ENCODE results near the gene DHRS9. TPM values are rescaled to one million over a fixed set of nuclear protein-coding genes. Genes with fewer than 3 reads are reported as not detected.

DHRS9 gene
- total and polyA plus RNA-seq, 9 of the 15 experiments (the other 6 are each of a cell fraction or from before 2014, with no cell fraction given) = 0.27 to 1.7 (median 0.69) TPM

- no peak overlapping the region for H3K4me3 ChIP-seq
- H2AFZ ChIP-seq (ENCODE audit: low read depth, low read length) = peak overlapping the region; percentile 92
- intact Hi-C loops (cut with micrococcal nuclease) = loop anchor here (1.0 to 10.0 kb wide), 7 partner anchors 32 to 415 kb away; partner anchors contain the start of gene ABCB11
- in situ Hi-C loops (cut with MboI) = loop anchor here (5.0 kb wide), 1 partner anchor 113 kb away; no protein-coding TSS in a partner anchor
- no TSS peak for BruUV-seq (replicated peaks)
- H3K27me3 ChIP-seq (ENCODE audit: control insufficient read depth in 2 of 2, insufficient read depth in 2 of 2, low read length in 2 of 2) = no peaks in the 10 kb centered on the region
- peak; percentile 87 for FAIRE-seq
- peak overlapping the region; percentile 1 to 28; a peak in 1 of 4 replicates for H3K9ac ChIP-seq (ENCODE audit: insufficient read depth in 1 of 2, low read depth in 2 of 2, low read length in 2 of 2)
- H3K9me3 ChIP-seq (replicated peaks; ENCODE audit: control insufficient read depth, insufficient read depth, low read depth, low read length) = no peaks in the 10 kb centered on the region
- peak overlapping the region; percentile 54 for H3K4me2 ChIP-seq (ENCODE audit: insufficient read depth, low read length)
- DNase-seq (ENCODE audit: extremely low read depth in 1 of 4, low spot score in 3 of 4) = peak; percentile 90 to 92 (median 92)
- ChIA-PET CTCF (ENCODE audit: low intra/inter-chr PET ratio) (interaction anchor here (0.8 to 3.7 kb wide), 8 partner anchors 23 to 819 kb away, joined by 4 to 20 read pairs (median 8); no protein-coding TSS in a partner anchor), POLR2A (interaction anchor here (0.7 to 1.7 kb wide), 7 partner anchors 14 to 142 kb away, joined by 3 to 6 read pairs (median 4); no protein-coding TSS in a partner anchor)
- H3K27ac ChIP-seq (ENCODE audit: extremely low read depth, low read depth, low read length) = no peak overlapping the region
- H4K20me1 ChIP-seq (replicated peaks; ENCODE audit: control insufficient read depth, insufficient read depth, low read length) = no peaks in the 10 kb centered on the region
- WGBS (ENCODE audit: insufficient coverage, low coverage, missing lambda C conversion rate) = 32% methylated on average over 21 of the region's 21 CpGs
- peak; percentile 96 for ATAC-seq
- H3K36me3 ChIP-seq (ENCODE audit: control insufficient read depth, insufficient read depth, low read length) = no peaks in the 10 kb centered on the region
- H3K9me1 ChIP-seq (ENCODE audit: control insufficient read depth, insufficient read depth, low read length) = no peaks in the 10 kb centered on the region
- peaks cover 0 to 17% of the 10 kb centered on the region in 2 experiments; a peak in 4 of 5 replicates for H3K4me1 ChIP-seq (replicated peaks in 1 of 2; ENCODE audit: control insufficient read depth in 2 of 2, insufficient read depth in 2 of 2, low read length in 2 of 2)
- H3K79me2 ChIP-seq (ENCODE audit: control insufficient read depth, insufficient read depth, low read length) = no peaks in the 10 kb centered on the region
- TF ChIP-seq STAG1 (CRISPR knock-in tag; IDR thresholded peaks at IDR 0.05; ENCODE audit: borderline replicate concordance) = peak; percentile 75; the same call in 1 of the 2 replicates
- no peak for TF ChIP-seq NR2C2 (CRISPR knock-in tag; IDR thresholded peaks at IDR 0.05)
- no peak for TF ChIP-seq NR2C2 (tag; IDR thresholded peaks at IDR 0.05)
- no peak for TF ChIP-seq XRCC4 (IDR thresholded peaks at IDR 0.05; ENCODE audit: extremely low read depth, insufficient read depth, insufficient read length)
- TF ChIP-seq ZNF224 (CRISPR knock-in tag; IDR thresholded peaks at IDR 0.05) = no peak
- TF ChIP-seq ZKSCAN1 (IDR thresholded peaks at IDR 0.05; ENCODE audit: low read depth, low read length) = no peak
- 0 out of 4 replicates have a peak, but pooled peaks of 1 of the 2 experiments have one; percentile 62 for TF ChIP-seq TEAD1 (CRISPR knock-in tag; IDR thresholded peaks at IDR 0.05)
- TF ChIP-seq JUND (IDR thresholded peaks at IDR 0.05; ENCODE audit: borderline replicate concordance, low read depth, low read length) = peak; percentile 39; the same call in 1 of the 2 replicates
- peak; percentile 25; the same call in 1 of the 3 replicates for TF ChIP-seq JUND (tag; IDR thresholded peaks at IDR 0.05; ENCODE audit: borderline replicate concordance, low read depth, low read length)
- no peak for TF ChIP-seq YBX1 (IDR thresholded peaks at IDR 0.05)
- TF ChIP-seq TAF1 (IDR thresholded peaks at IDR 0.05; ENCODE audit: control insufficient read depth, extremely low read depth, insufficient read depth, low read length, severe bottlenecking) = no peak
- no peak for TF ChIP-seq PKNOX1 (IDR thresholded peaks at IDR 0.05)
- no peak for TF ChIP-seq MBD1 (CRISPR knock-in tag; IDR thresholded peaks at IDR 0.05)
- TF ChIP-seq RBM22 (IDR thresholded peaks at IDR 0.05; ENCODE audit: low read depth, low read length, poor library complexity, severe bottlenecking) = no peak
- TF ChIP-seq POLR2B (IDR thresholded peaks at IDR 0.05; ENCODE audit: low read depth, partially characterized antibody) = no peak
- TF ChIP-seq ZBTB33 (CRISPR knock-in tag; IDR thresholded peaks at IDR 0.05) = peak; percentile 16; the same call in 1 of the 2 replicates
Observed at GRCh38 chr2:169109502-169110409, 40.4 kb downstream of the DHRS9 start.
